ENCODE results near the gene MAPKAP1.
A peak's percentile ranks its signal among the peaks of the same experiment; 100 is the strongest.

The MAPKAP1 gene

DNA sequence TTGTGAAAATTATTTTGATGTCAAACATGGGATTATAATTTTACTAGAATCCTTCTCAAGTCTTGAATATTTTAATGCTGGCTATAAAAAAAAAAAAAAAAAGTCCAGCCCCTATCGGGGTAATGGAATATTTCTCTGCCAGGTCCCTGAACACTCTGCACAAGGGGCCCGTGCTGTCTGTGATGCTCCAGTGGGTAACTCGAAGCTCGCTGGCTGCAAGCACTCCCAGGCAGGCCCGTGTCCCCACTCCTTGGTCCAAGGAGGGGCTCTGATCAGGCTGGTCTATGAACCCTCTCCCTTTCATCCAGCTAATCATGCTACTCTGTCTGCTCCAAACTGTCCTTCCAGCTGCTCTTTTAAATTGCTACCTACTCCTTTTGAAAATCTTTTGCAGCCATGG is 264.6 kb downstream of the MAPKAP1 start:
- intact Hi-C loops (cut with DNase I): no loop called here
- peak in 1 of 10 donors; percentile 33 for DNase-seq

DNA sequence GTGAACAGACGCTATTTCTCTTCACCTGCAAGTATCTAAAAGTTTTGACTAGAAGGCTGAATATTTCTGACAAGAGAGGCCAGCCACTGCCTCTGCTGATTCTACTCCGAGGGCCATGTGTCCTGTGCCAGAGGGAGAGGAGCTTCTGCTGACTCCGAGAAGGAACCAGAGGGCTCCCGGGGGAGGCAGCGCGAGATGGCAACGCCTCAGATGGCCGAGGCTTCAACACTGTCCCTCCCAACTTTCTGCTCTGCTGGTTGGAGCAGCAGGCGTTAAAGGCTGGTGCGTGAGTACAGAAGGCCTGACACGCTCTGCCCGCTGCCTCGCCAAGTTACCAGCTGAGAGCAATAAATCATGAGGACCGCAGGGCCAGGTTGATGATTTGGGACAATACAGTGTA is 266.6 kb downstream of the MAPKAP1 start:
- intact Hi-C loops (cut with DNase I): no loop called here

GRCh38 chr9:125439434-125440272 is 267.4 kb downstream of the MAPKAP1 start:
- intact Hi-C loops (cut with DNase I): no loop called here
- peak in 8 of 10 donors; percentile 45 to 94 (median 70) for DNase-seq

More for the DNA sequence above, 266.6 kb downstream of the MAPKAP1 start:
- peak in 1 of 10 donors; percentile 63 for DNase-seq

DNA sequence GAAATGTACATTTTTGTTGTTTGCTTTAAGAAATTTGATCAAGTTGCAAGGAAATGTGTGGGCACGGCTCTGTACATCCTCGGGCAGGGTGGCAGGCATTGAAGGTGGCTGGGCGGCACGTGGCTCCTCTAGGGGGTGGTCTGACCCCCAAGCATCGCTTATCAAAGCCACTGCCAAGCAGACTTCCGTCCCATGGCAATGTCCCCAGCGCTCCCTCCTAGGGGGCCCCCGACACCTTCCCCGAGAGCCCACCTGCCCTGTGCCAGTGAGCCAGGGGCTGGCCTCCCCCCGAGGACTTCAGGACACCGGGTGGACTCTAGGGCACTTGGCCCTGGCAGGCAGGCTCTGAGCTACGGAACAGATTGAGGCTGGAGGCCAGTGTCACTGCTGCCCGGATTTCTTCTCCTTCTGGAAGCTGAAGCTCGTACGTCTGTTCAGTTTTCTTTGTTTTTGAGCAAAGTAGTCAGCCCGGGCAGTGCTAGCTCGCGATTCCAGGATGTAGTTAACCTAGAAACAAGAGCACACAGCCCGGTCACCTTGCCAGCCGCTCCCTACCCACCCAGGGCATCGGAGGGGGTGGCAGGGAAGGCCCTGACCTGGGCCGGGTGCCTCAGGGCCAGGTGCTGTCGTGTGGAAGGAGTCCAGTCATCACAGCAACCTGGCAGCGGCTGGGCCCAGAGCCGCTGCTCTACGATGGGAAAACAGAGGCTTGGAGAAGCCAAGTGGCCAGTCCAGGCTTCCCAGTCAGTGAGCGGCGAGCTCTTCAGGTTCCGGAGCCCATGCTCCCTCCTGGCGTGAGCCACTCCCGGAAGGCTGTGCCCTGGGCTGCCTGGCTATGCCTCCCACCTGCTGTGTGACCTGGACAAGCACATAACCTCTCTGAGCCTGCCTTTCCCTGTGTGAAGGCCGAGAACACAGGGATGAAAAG is 268.2 kb downstream of the MAPKAP1 start:
- peak in 3 of 10 donors; percentile 63 to 77 (median 71) for DNase-seq
- intact Hi-C loops (cut with DNase I): no loop called here

- intact Hi-C loops (cut with DNase I): no loop called here
- DNase-seq: peak in 3 of 10 donors; percentile 57 to 72 (median 60)
Observed at GRCh38 chr9:125437771-125438221, 269.2 kb downstream of the MAPKAP1 start.

DNA sequence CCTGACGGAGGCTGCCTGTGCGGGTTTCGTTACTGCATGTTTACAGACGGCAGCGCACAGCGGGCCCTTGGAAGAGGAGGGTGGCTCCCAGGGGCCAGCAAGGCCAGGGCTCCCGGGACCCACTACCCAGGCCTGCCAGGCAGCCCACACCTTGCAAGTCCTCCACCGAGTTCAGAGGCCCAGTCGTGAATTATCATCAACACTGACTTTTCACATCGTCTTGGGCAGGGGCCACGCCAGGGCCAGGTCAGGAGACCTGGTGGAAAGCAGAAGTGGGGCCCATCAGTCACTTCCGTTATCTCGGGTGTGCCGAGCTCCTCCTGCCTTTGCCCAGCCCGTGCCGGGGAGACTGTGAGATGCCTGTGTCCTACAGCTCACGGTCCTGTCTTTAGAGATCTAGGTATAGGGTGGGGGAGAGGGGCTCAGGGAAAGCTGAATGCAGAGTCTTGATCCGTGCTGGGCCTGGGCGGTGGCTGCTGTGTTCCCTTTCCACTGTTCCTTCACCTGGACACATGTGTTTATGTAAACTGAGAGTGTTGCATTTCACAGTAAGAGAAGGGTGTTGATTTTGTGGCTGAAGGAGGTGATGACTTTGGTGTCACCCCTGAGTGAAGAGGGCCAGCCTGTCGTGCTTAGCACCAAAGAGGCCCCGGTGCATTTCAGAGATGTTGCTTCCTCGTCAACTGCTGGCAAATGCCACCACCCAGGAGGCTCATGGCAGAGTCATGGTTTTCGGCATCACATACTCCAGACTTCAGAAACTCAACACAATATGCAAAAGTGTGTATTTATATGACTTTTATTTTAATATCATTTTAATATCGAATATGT is 270.2 kb downstream of the MAPKAP1 start:
- intact Hi-C loops (cut with DNase I): no loop called here
- peak in 3 of 10 donors; percentile 24 to 80 (median 77) for DNase-seq

DNA sequence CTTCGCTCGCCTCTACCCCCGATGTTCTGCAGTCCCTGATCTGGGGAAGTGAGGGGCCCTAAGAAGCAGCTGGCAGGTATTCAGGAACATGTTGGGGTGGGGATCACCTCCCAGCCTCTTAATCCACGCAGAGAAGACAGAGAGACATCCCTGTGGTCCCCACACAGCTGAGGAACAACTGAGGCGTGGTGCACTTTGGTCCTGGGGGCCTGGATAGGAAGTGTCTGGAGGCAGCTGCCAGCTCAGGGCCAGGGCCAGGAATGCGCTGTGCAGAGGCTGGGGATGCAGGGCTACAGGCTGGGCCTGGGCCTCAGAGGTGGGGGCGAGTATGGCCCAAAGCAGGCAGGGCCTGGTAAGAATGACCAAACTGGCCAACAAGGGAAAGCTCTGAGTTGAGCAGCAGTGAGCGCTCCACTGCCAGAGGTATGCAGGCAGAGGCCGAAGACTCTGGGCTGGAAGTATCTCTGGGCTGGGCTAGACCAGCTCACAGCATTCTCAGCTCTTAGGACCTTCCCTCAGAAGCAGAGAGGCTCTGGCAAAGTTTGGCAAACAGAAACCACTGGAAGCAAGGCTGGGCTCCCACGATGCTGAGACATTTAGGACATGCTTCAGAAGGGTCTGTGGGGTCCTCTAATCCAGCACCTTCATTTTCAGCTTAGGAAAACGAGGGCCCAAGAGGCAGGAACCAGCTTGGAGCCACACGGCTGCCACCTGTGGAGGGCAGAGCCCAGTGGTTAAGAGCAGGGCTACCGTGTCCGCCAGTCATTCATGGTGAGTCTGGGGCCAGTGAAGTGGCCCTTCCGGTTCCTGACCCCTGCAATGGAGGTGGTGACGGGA is 271.0 kb downstream of the MAPKAP1 start:
- peak in 3 of 10 donors; percentile 59 to 70 (median 67) for DNase-seq
- intact Hi-C loops (cut with DNase I): no loop called here

- peak in 3 of 10 donors; percentile 49 to 65 (median 62) for DNase-seq
- intact Hi-C loops (cut with DNase I): no loop called here
Observed at GRCh38 chr9:125434986-125435775, 271.8 kb downstream of the MAPKAP1 start.

- DNase-seq: peak in 3 of 10 donors; percentile 57 to 67 (median 59)
- intact Hi-C loops (cut with DNase I): no loop called here
Observed at GRCh38 chr9:125433461-125434011, 273.5 kb downstream of the MAPKAP1 start.

DNA sequence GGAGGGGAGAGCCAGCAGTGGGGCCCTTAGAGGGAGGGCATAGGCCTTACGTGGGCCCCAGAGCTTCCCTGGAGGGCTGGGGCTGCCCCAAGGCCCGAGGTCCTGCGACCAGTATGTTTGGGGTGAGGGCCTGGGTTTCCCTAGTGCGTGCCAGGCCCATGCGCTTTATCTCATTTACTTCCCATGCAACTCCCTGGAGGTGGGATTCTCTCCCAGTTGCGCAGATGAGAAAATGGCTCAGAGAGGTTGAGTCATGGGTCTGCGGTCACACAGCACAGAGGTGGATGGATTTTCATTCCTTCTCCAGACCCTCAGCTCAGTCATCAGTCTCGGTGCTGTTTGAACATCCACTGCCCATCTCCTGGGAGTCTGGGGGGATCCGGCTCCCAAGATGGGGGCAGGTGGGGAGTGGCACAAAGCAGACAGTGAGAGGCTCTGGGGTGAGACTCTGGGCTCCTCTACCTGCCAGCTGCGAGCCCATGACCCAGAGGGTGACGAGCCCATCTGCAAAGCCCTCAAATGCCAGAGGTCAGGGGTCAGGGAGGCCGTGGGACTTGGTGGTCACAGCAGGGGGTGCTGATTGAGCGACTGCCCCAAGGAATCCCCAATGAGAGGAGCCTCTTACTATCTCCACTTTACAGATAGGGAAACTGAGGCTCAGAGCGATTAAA is 274.2 kb downstream of the MAPKAP1 start:
- peak in 3 of 10 donors; percentile 49 to 72 (median 52) for DNase-seq
- intact Hi-C loops (cut with DNase I): no loop called here

GRCh38 chr9:125431741-125432271 is 275.2 kb downstream of the MAPKAP1 start:
- DNase-seq: peak in 3 of 10 donors; percentile 39 to 82 (median 80)
- intact Hi-C loops (cut with DNase I): no loop called here

DNA sequence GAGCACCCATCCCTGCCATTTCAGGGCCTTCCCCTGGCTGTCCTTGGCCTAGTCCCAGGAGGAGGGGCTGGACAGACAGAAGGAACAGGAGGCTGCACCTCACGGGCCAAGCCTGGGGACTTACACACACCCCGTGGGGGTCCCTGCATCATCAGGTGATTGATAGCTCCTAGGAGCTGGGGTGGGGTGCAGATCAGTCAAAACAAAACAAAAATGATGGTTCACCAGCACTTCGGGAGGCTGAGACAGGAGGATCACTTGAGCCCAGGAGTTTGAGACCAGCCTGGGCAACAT is 276.0 kb downstream of the MAPKAP1 start:
- DNase-seq: peak in 1 of 10 donors; percentile 69
- intact Hi-C loops (cut with DNase I): no loop called here

GRCh38 chr9:125430161-125431011 is 276.6 kb downstream of the MAPKAP1 start:
- intact Hi-C loops (cut with DNase I): no loop called here
- peak in 3 of 10 donors; percentile 44 to 55 (median 48) for DNase-seq

DNA sequence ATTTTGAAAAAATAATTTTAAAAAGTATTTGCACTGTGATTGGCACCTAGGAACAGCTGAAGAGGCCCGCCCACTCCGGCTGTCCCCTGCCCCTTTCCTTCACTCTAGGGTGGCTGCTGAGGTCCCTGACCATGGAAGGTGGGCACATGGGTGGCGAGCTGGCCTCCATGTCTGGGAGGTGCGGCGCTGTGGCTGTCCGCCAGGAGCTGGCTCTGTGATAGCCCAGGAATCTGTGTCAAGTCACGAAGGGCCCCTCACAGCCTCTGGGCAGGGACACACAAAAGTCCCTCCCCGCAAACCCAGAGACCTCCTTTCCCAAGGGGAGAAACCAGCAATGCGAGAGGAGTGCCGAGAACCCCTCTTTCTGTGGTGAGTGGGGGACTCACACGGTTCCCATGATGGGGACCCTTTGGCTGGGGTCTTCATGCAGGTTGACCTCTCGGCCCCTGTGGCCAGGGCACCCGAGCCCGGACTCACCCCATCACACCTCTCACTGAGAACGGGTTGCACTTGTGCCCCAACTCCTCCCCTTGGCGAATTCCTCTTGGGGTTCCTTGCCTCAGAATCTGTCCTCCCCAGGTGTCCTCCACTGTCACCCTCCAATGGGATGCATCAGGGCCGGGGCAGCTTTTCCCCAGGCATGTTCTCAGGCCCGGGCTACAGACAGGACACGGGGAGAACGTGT is 277.4 kb downstream of the MAPKAP1 start:
- peak in 3 of 10 donors; percentile 50 to 72 (median 65) for DNase-seq
- intact Hi-C loops (cut with DNase I): no loop called here

DNA sequence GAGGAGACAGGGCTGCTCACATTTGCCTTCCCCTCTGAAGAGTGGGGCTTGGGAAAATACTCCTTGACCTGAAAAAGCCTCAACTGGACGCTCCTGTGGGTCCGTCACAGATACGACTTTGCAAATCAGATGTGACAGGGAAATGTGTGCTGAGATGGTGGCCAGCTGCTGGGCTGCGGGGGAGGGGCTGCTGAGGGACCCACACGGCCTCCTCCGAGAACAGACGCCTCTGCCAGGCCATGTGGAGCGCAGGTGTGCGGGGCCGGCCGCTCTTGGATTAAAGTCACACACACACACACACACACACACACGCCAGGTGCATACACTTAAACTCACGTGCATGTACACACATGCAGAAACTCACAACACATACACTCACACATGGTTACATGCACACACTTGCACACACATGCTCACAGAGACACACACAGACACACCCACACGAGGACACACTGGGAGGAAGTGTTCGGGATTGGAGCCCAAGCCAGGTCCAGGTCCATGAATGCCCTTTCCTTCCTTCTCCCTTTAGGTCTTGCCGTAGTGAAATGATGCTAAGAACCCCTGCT is 278.0 kb downstream of the MAPKAP1 start:
- peak in 2 of 10 donors; percentile 38 to 60 for DNase-seq
- intact Hi-C loops (cut with DNase I): no loop called here
